Measurements from ENCODE around the gene MUC2. TPM values are rescaled to one million over a fixed set of nuclear protein-coding genes. Genes with fewer than 3 reads are reported as not detected.

Gene MUC2
- total RNA-seq, 6 experiments from 2014 or later = 0.24 TPM; not detected in 5

- Mint-ChIP-seq H3K27ac (no peak overlapping the region), H3K4me1 (ENCODE audit: low read depth) (no peaks in the 10 kb centered on the region), H3K4me3 (no peak overlapping the region), H3K27me3 (ENCODE audit: insufficient read depth) (peaks cover 2% of the 10 kb centered on the region), H3K36me3 (ENCODE audit: low read depth) (no peaks in the 10 kb centered on the region), H3K9me3 (peaks cover 29% of the 10 kb centered on the region)
- TF ChIP-seq CTCF (IDR thresholded peaks at IDR 0.05) = no peak
- DNase-seq = no peak
Observed at GRCh38 chr11:1099519-1100355, 25.1 kb downstream of the MUC2 start.

- no peak for DNase-seq
- Mint-ChIP-seq H3K27me3 (ENCODE audit: insufficient read depth) (peaks cover 2% of the 10 kb centered on the region), H3K9me3 (peaks cover 21% of the 10 kb centered on the region), H3K4me1 (ENCODE audit: low read depth) (no peaks in the 10 kb centered on the region), H3K27ac (no peak overlapping the region), H3K4me3 (no peak overlapping the region), H3K36me3 (ENCODE audit: low read depth) (no peaks in the 10 kb centered on the region)
- TF ChIP-seq CTCF (IDR thresholded peaks at IDR 0.05) = no peak
Observed at GRCh38 chr11:1100417-1101245, 26.0 kb downstream of the MUC2 start.

- Mint-ChIP-seq H3K4me3 (no peak overlapping the region), H3K27ac (no peak overlapping the region), H3K27me3 (ENCODE audit: insufficient read depth) (peaks cover 2% of the 10 kb centered on the region), H3K9me3 (peaks cover 15% of the 10 kb centered on the region), H3K4me1 (ENCODE audit: low read depth) (no peaks in the 10 kb centered on the region), H3K36me3 (ENCODE audit: low read depth) (no peaks in the 10 kb centered on the region)
- no peak for TF ChIP-seq CTCF (IDR thresholded peaks at IDR 0.05)
- no peak for DNase-seq
Observed at GRCh38 chr11:1101318-1102089, 26.8 kb downstream of the MUC2 start.

- Mint-ChIP-seq H3K27me3 (ENCODE audit: insufficient read depth) (peaks cover 2% of the 10 kb centered on the region), H3K36me3 (ENCODE audit: low read depth) (no peaks in the 10 kb centered on the region), H3K27ac (no peak overlapping the region), H3K4me1 (ENCODE audit: low read depth) (no peaks in the 10 kb centered on the region), H3K4me3 (no peak overlapping the region), H3K9me3 (peaks cover 15% of the 10 kb centered on the region)
- DNase-seq = no peak
- TF ChIP-seq CTCF (IDR thresholded peaks at IDR 0.05) = no peak
Observed at GRCh38 chr11:1102221-1102971, 27.7 kb downstream of the MUC2 start.

- DNase-seq = no peak
- Mint-ChIP-seq H3K27ac (no peak overlapping the region), H3K9me3 (peaks cover 15% of the 10 kb centered on the region), H3K4me3 (no peak overlapping the region), H3K4me1 (ENCODE audit: low read depth) (no peaks in the 10 kb centered on the region), H3K27me3 (ENCODE audit: insufficient read depth) (peaks cover 2% of the 10 kb centered on the region), H3K36me3 (ENCODE audit: low read depth) (no peaks in the 10 kb centered on the region)
- TF ChIP-seq CTCF (IDR thresholded peaks at IDR 0.05) = no peak
Observed at GRCh38 chr11:1102996-1103395, 28.3 kb downstream of the MUC2 start.

Measured in HFFc6 (cell line).